HUDEP-2 (cell line): ENCODE measurements around the gene PTTG1IP.

Experiments used
- DNase-seq, 76 experiments: peaks; one replicate each; lab custom pipeline; 2025; ENCODE audit not compliant: unreplicated experiment in 76 of 76; lab: John Stamatoyannopoulos, UW

The PTTG1IP gene

GRCh38 chr21:44910229-44911067 lies 37.0 kb upstream of the PTTG1IP start:
- DNase-seq, result no peak

GRCh38 chr21:44909719-44910118 lies 36.2 kb upstream of the PTTG1IP start:
- no peak for DNase-seq

- DNase-seq, result no peak
These were observed 35.4 kb upstream of the PTTG1IP start for GRCh38 chr21:44908908-44909307.

GRCh38 chr21:44907966-44908895 lies 34.7 kb upstream of the PTTG1IP start:
- DNase-seq, result peak in 1 of 76 experiments; percentile 11

GRCh38 chr21:44907225-44907965 lies 33.9 kb upstream of the PTTG1IP start:
- DNase-seq, result no peak

- no peak for DNase-seq
These were observed 32.2 kb upstream of the PTTG1IP start for GRCh38 chr21:44905728-44906090.

GRCh38 chr21:44905016-44905727 lies 31.7 kb upstream of the PTTG1IP start:
- DNase-seq, result no peak

- no peak for DNase-seq
These were observed 30.8 kb upstream of the PTTG1IP start for GRCh38 chr21:44904141-44904923.

GRCh38 chr21:44903689-44904088 lies 30.2 kb upstream of the PTTG1IP start:
- DNase-seq, result no peak

- no peak for DNase-seq
These were observed 29.7 kb upstream of the PTTG1IP start for GRCh38 chr21:44903050-44903685.

- no peak for DNase-seq
These were observed 29.0 kb upstream of the PTTG1IP start for GRCh38 chr21:44902268-44903049.

- no peak for DNase-seq
These were observed 28.0 kb upstream of the PTTG1IP start for GRCh38 chr21:44901391-44902074.

GRCh38 chr21:44900559-44901251 lies 27.2 kb upstream of the PTTG1IP start:
- no peak for DNase-seq

GRCh38 chr21:44899768-44900558 lies 26.5 kb upstream of the PTTG1IP start:
- DNase-seq, result no peak

GRCh38 chr21:44898851-44899767 lies 25.6 kb upstream of the PTTG1IP start:
- DNase-seq, result no peak
